ENCODE results near the gene TRMT2A.

Gene TRMT2A

GRCh38 chr22:20118300-20119020, 1.4 kb upstream of the TRMT2A start:
- no peak for DNase-seq (ENCODE audit: low spot score)

- no peak for DNase-seq (ENCODE audit: low spot score)
These were observed 740 bp upstream of the TRMT2A start for GRCh38 chr22:20117633-20118299.

GRCh38 chr22:20116376-20116950, 563 bp downstream of the TRMT2A start:
- DNase-seq (ENCODE audit: low spot score), result no peak

GRCh38 chr22:20115691-20116375, 1.2 kb downstream of the TRMT2A start, which contains the start of gene RANBP1:
TSS of gene RANBP1 (plus strand) at chr22:20116104. CDS start at chr22:20116185, 81 bp downstream.
- DNase-seq (ENCODE audit: low spot score), result no peak

GRCh38 chr22:20114506-20115475, 2.2 kb downstream of the TRMT2A start:
- DNase-seq (ENCODE audit: low spot score), result no peak

- no peak for DNase-seq (ENCODE audit: low spot score)
These were observed 3.3 kb downstream of the TRMT2A start for GRCh38 chr22:20113551-20114310.

- DNase-seq (ENCODE audit: low spot score), result no peak
These were observed 4.2 kb downstream of the TRMT2A start for GRCh38 chr22:20112623-20113511.

GRCh38 chr22:20111689-20112622, 5.1 kb downstream of the TRMT2A start:
- DNase-seq (ENCODE audit: low spot score), result no peak

GRCh38 chr22:20111045-20111688, 5.9 kb downstream of the TRMT2A start:
- DNase-seq (ENCODE audit: low spot score), result no peak

- no peak for DNase-seq (ENCODE audit: low spot score)
These were observed 6.6 kb downstream of the TRMT2A start for GRCh38 chr22:20110359-20110985.

- DNase-seq (ENCODE audit: low spot score), result no peak
These were observed 7.3 kb downstream of the TRMT2A start for GRCh38 chr22:20109411-20110358.

- no peak for DNase-seq (ENCODE audit: low spot score)
These were observed 8.2 kb downstream of the TRMT2A start for GRCh38 chr22:20108757-20109230.

- no peak for DNase-seq (ENCODE audit: low spot score)
These were observed 8.9 kb downstream of the TRMT2A start for GRCh38 chr22:20107951-20108756.

- DNase-seq (ENCODE audit: low spot score), result no peak
These were observed 9.5 kb downstream of the TRMT2A start for GRCh38 chr22:20107471-20107901.

GRCh38 chr22:20106849-20107237, 10.2 kb downstream of the TRMT2A start:
- DNase-seq (ENCODE audit: low spot score), result no peak

Data from putamen (tissue), 1 donor.